Measurements from ENCODE around the gene SETD5.

GRCh38 chr3:9512456-9513045 lies 115.1 kb downstream of the SETD5 start:
- TF ChIP-seq CTCF (optimal IDR thresholded peaks at IDR 0.05 in 1 of 3, IDR thresholded peaks at IDR 0.05 in 1 of 3, conservative IDR thresholded peaks at IDR 0.05 in 1 of 3; ENCODE audit: extremely low read depth in 1 of 3, insufficient read depth in 2 of 3, low read length in 3 of 3) = no peak
- no peak for TF ChIP-seq EZH2 (IDR thresholded peaks at IDR 0.05; ENCODE audit: low read length)
